Left lung (tissue), 10 donors: ENCODE measurements around the gene WWC2. TPM values are rescaled to one million over a fixed set of nuclear protein-coding genes. Genes with fewer than 3 reads are reported as not detected.
A peak's percentile ranks its signal among the peaks of the same experiment; 100 is the strongest.

Experiments
- ATAC-seq: fragments of 200-7000 bp; cut with Tn5 transposase; one replicate; pipeline ENCODE4 v1.9.1; 2020; ENCODE audit warnings: moderate library complexity
- DNase-seq, 4 donors: peaks; one replicate each; pipeline ENCODE4 v3.0.0-alpha.2; 2013 to 2020
- H3K27ac ChIP-seq, 2 donors: fragments of 200-600 bp; sonication (generic) in 1 of 2; one replicate each; pipeline versions ENCODE4 v1.5.0 to v1.8.0; 2020 to 2021
- H3K27me3 ChIP-seq, 2 donors: fragments of 200-600 bp; sonication (generic) in 1 of 2; one replicate each; pipeline versions ENCODE4 v1.5.0 to v1.8.0; 2020 to 2021
- H3K36me3 ChIP-seq, 2 donors: fragments of 200-600 bp; sonication (generic) in 1 of 2; one replicate each; pipeline versions ENCODE4 v1.5.0 to v1.8.0; 2020 to 2021
- H3K4me1 ChIP-seq, 2 donors: fragments of 200-600 bp; one replicate each; pipeline ENCODE4 v1.8.0; 2021
- H3K4me3 ChIP-seq, 2 donors: fragments of 200-600 bp; sonication (generic) in 1 of 2; one replicate each; pipeline versions ENCODE4 v1.5.0 to v1.8.0; 2020 to 2021; ENCODE audit warnings: mild to moderate bottlenecking in 1 of 2
- H3K9me3 ChIP-seq, 2 donors: fragments of 200-600 bp; sonication (generic) in 1 of 2; one replicate each; pipeline versions ENCODE4 v1.5.0 to v1.8.0; 2020 to 2021
- intact Hi-C, 2 donors: fragments of 100-400 bp; cut with DNase I; formaldehyde crosslinking; loops; one replicate each; pipeline versions ENCODE4 v1.11.2 to v1.14.2; 2022
- polyA plus RNA-seq, 6 donors: library from polyadenylated mRNA; unstranded; fragments of 120-200 nt; gene quantifications; one replicate each; pipeline ENCODE4 v1.2.1, GENCODE V29; 2013; ENCODE audit not compliant: insufficient read length in 6 of 6
- total RNA-seq, 2 donors: library from RNA; stranded (reverse); fragmentation: NEBNext Ultra II Directional; extraction: Animal tissue kit (Norgen Biotek cat#: 25700); gene quantifications; one replicate each; pipeline ENCODE4 v1.2.1, GENCODE V29; 2021
- TF ChIP-seq, protein P1 (sequence below), 2 donors: fragments of 200-600 bp; sonication (generic) in 1 of 2; IDR thresholded peaks; one replicate each; pipeline versions ENCODE4 v1.5.0 to v1.8.0; 2021; ENCODE audit warnings: antibody characterized with exemption in 2 of 2
- donor health status: DM: no; HTN: yes; CAD: no.
- donor health status: DM: no; HTN: no; CAD: no.

Gene WWC2
- total and polyA plus RNA-seq, 8 donors, result 39.6 to 96.9 (median 52.3) TPM

DNA sequence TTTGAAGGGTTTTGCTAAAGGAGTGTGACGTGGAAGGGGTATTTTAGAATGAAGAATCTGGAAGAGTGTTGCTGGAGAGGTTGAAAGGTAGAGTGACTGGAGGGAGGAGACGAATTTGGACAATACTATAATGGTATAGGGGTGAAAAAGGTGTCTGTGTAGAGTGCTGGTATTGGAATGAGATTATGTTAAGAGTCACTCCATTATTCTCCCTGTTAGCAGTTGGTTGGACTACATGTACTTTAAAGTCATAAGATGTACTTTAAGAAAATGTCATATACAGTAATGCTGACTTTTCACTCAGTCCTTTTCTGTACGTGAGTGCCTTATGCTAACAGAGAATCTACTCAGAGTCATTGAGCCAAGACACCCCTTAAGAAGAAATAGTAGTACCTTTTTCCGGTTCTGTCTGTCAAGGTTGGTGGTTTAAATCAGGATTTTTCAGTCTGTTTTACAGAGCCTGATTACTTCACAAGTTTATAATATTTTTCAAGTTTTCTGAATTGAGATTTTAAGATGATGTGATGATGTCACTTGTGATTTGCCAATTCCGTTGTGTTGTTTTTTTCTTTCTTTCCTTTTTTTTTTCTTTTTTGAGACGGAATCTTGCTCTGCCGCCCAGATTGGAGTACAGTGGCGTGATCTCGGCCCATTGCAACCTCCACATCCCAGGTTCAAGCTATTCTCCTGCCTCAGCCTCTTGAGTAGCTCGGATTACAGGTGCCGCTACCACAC lies 56.6 kb downstream of the WWC2 start:
- H3K36me3 ChIP-seq, result no peaks in the 10 kb centered on the region
- no peak overlapping the region for H3K4me3 ChIP-seq
- H3K27me3 ChIP-seq, result no peaks in the 10 kb centered on the region
- H3K9me3 ChIP-seq, result no peaks in the 10 kb centered on the region
- intact Hi-C loops, result no loop called here
- peak; percentile 62 for ATAC-seq
- DNase-seq, result no peak
- H3K4me1 ChIP-seq, result no peaks in the 10 kb centered on the region
- peak overlapping the region in 1 of 2 donors; percentile 13 for H3K27ac ChIP-seq
- TF ChIP-seq, protein P1, sequence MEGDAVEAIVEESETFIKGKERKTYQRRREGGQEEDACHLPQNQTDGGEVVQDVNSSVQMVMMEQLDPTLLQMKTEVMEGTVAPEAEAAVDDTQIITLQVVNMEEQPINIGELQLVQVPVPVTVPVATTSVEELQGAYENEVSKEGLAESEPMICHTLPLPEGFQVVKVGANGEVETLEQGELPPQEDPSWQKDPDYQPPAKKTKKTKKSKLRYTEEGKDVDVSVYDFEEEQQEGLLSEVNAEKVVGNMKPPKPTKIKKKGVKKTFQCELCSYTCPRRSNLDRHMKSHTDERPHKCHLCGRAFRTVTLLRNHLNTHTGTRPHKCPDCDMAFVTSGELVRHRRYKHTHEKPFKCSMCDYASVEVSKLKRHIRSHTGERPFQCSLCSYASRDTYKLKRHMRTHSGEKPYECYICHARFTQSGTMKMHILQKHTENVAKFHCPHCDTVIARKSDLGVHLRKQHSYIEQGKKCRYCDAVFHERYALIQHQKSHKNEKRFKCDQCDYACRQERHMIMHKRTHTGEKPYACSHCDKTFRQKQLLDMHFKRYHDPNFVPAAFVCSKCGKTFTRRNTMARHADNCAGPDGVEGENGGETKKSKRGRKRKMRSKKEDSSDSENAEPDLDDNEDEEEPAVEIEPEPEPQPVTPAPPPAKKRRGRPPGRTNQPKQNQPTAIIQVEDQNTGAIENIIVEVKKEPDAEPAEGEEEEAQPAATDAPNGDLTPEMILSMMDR (IDR thresholded peaks at IDR 0.05), result no peak

DNA sequence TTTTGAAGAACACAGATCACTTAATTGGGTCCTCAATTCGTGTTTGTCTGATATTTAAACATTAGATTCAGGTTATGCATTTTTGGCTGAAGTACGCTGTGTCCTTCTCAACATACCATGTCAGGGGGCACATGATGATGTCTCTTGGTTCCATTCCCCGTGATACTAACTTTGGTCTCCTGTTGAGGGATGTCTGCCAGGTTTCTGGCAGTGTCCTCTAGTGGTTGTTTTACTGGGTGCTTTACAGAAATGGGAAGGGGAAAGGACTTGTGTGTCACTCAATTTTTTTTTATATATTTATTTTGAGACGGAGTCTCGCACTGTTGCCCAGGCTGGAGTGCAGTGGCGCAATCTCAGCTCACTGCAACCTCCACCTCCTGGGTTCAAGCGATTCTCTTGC lies 58.2 kb downstream of the WWC2 start:
- H3K4me3 ChIP-seq, result no peak overlapping the region
- TF ChIP-seq, protein P1 (IDR thresholded peaks at IDR 0.05), result no peak
- DNase-seq (no peak), ATAC-seq (no peak)
- no peaks in the 10 kb centered on the region for H3K4me1 ChIP-seq
- intact Hi-C loops, result no loop called here
- H3K9me3 ChIP-seq, result no peaks in the 10 kb centered on the region
- H3K27ac ChIP-seq, result no peak overlapping the region
- no peaks in the 10 kb centered on the region for H3K36me3 ChIP-seq
- no peaks in the 10 kb centered on the region for H3K27me3 ChIP-seq

DNA sequence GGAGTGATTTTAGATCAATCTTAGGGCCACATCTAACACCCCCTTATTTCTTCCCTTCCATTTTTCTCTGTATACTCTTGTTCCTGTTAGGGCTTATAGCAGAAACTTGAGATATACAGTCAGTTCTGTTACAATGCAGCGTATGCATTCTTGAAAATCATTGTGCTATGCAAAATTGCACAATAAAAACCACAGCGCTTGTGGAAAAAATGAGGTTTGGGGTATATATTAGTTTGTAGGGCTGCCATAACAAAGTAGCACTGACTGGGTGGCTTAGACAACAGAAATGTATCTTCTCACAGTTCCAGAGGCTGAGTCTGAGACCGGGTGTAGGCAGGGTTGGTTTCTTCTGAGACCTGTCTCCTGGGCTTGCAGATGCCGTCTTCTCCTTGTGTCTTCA lies 59.0 kb downstream of the WWC2 start:
- no peaks in the 10 kb centered on the region for H3K27me3 ChIP-seq
- intact Hi-C loops, result no loop called here
- H3K4me1 ChIP-seq, result no peaks in the 10 kb centered on the region
- H3K4me3 ChIP-seq, result no peak overlapping the region
- ATAC-seq (no peak), DNase-seq (no peak)
- H3K9me3 ChIP-seq, result no peaks in the 10 kb centered on the region
- TF ChIP-seq, protein P1 (IDR thresholded peaks at IDR 0.05), result no peak
- H3K27ac ChIP-seq, result no peak overlapping the region
- H3K36me3 ChIP-seq, result no peaks in the 10 kb centered on the region

DNA sequence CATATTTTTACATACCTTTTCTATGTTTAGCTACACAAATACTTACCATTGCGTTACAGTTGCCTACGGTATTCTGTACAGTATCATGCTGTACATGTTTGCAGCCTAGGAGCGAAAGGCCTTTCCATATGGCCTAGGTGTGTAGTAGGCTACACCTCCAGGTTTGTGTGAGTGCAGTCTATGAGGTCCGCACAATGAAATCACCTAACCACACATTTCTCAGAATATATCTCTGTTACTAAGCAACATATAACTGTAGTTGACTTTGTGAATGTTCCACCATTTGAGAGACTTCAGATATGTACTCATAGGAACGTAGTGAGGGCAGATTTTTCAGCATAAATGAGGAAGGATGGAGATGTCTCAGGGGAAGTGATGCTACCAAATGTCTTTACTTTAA lies 62.6 kb downstream of the WWC2 start:
- no peaks in the 10 kb centered on the region for H3K36me3 ChIP-seq
- H3K9me3 ChIP-seq, result no peaks in the 10 kb centered on the region
- ATAC-seq (no peak), DNase-seq (no peak)
- no peak overlapping the region for H3K27ac ChIP-seq
- H3K4me3 ChIP-seq, result no peak overlapping the region
- H3K4me1 ChIP-seq, result peaks cover 12 to 16% of the 10 kb centered on the region in 2 donors
- H3K27me3 ChIP-seq, result no peaks in the 10 kb centered on the region
- TF ChIP-seq, protein P1 (IDR thresholded peaks at IDR 0.05), result no peak
- intact Hi-C loops, result no loop called here

DNA sequence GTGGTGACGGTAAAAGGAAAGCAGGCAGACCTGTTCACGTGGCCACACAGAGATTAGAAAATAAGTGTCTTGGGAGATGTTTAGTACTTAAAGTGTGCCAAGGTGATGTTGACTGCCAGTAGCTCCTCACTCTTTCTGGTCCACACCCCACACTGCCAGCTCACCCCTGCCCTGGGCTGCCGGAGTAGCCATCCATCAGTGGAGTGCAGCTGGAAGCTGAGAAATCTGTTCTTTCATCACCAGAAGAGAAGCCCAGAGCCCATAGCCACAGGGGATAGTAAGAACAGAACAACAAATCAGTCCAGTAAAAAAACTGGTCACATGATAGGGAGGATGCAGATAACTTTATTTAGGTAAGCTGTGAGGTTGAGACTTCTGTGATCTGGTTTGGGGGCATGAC lies 64.1 kb downstream of the WWC2 start:
- no peaks in the 10 kb centered on the region for H3K9me3 ChIP-seq
- intact Hi-C loops, result no loop called here

More for the DNA sequence above, 64.1 kb downstream of the WWC2 start:
- no peak for DNase-seq
- TF ChIP-seq, protein P1 (IDR thresholded peaks at IDR 0.05), result no peak
- no peak overlapping the region for H3K27ac ChIP-seq
- H3K4me3 ChIP-seq, result no peak overlapping the region
- H3K36me3 ChIP-seq, result no peaks in the 10 kb centered on the region
- H3K27me3 ChIP-seq, result no peaks in the 10 kb centered on the region
- peak; percentile 19 for ATAC-seq
- H3K4me1 ChIP-seq, result peaks cover 12 to 16% of the 10 kb centered on the region in 2 donors
